SK-N-SH (cell line): Measurements from ENCODE around the gene RER1. TPM values are rescaled to one million over a fixed set of nuclear protein-coding genes. Genes with fewer than 3 reads are reported as not detected.

Source experiments
- CTCF ChIA-PET: fragments of 300-600, 350-600 bp; formaldehyde crosslinking; extraction: SDS; loops from one replicate; lab custom pipeline; 2021; lab: Yijun Ruan, JAX
- POLR2A ChIA-PET: fragments of 350-600 bp; sonication (Branson Sonifier 250); formaldehyde crosslinking; extraction: SDS; loops from one replicate; lab custom pipeline; 2020; ENCODE audit warnings: antibody characterized with exemption, inconsistent platforms; lab: Yijun Ruan, JAX
- DNase-seq: peaks from one replicate; pipeline ENCODE4 v3.0.0; 2012
- H2AFZ ChIP-seq: fragments of 200-600 bp; sonication (generic); 2 replicates; pipeline ENCODE4 v1.8.1; 2016; ENCODE audit warnings: antibody characterized with exemption, mild to moderate bottlenecking, low read depth
- H3F3A ChIP-seq: fragments of 200-600 bp; sonication (generic); replicated peaks from 2 replicates; pipeline ENCODE3; 2016; ENCODE audit warnings: antibody characterized with exemption, mild to moderate bottlenecking; ENCODE audit not compliant: insufficient read depth
- H3K27ac ChIP-seq, 2 experiments: fragments of 200-500 bp in 1 of 2; fragments of 200-600 bp in 1 of 2; sonication (Bioruptor generic) in 1 of 2; sonication (generic), shearing (Covaris generic) in 1 of 2; 2 replicates each; pipeline versions ENCODE4 v1.5.1 to v1.6.1; 2014 to 2016; ENCODE audit warnings: low read depth in 2 of 2, inconsistent platforms in 1 of 2, low read length in 1 of 2, mild to moderate bottlenecking in 1 of 2, mixed read lengths in 1 of 2
- H3K27me3 ChIP-seq: fragments of 200-600 bp; sonication (generic), shearing (Covaris generic); 2 replicates; pipeline ENCODE4 v1.6.1; 2016; ENCODE audit warnings: mixed run types; ENCODE audit not compliant: insufficient read depth
- H3K36me3 ChIP-seq, 2 experiments: fragments of 200-500 bp in 1 of 2; fragments of 200-600 bp in 1 of 2; sonication (Bioruptor generic) in 1 of 2; sonication (generic) in 1 of 2; replicated peaks in 1 of 2; 2 replicates each; pipeline versions ENCODE3 to v1.5.1; 2014 to 2016; ENCODE audit warnings: low read length in 1 of 2, mild to moderate bottlenecking in 1 of 2; ENCODE audit not compliant: insufficient read depth in 2 of 2, control insufficient read depth in 1 of 2
- H3K4me1 ChIP-seq, 2 experiments: fragments of 200-500 bp in 1 of 2; fragments of 200-600 bp in 1 of 2; sonication (Bioruptor generic) in 1 of 2; sonication (generic), shearing (Covaris generic) in 1 of 2; 2 replicates each; pipeline versions ENCODE4 v1.5.1 to v1.6.1; 2014 to 2016; ENCODE audit warnings: low read depth in 1 of 2, low read length in 1 of 2, mixed run types in 1 of 2; ENCODE audit not compliant: insufficient read depth in 2 of 2, control insufficient read depth in 1 of 2
- H3K4me2 ChIP-seq: fragments of 200-600 bp; sonication (generic), shearing (Covaris generic); 2 replicates; pipeline ENCODE4 v1.6.1; 2017; ENCODE audit warnings: mixed run types
- H3K4me3 ChIP-seq, 2 experiments: fragments of 200-500 bp in 1 of 2; fragments of 200-600 bp in 1 of 2; sonication (Bioruptor generic) in 1 of 2; sonication (generic), shearing (Covaris generic) in 1 of 2; 2 replicates each; pipeline versions ENCODE4 v1.5.1 to v1.8.1; 2014 to 2016; ENCODE audit warnings: low read depth in 2 of 2, inconsistent platforms in 1 of 2, low read length in 1 of 2, mild to moderate bottlenecking in 1 of 2, mixed read lengths in 1 of 2, moderate library complexity in 1 of 2
- H3K79me2 ChIP-seq: fragments of 200-600 bp; sonication (generic); 2 replicates; pipeline ENCODE4 v1.8.1; 2017; ENCODE audit warnings: mild to moderate bottlenecking; ENCODE audit not compliant: insufficient read depth
- H3K9ac ChIP-seq: fragments of 200-600 bp; sonication (generic); 2 replicates; pipeline ENCODE4 v1.6.1; 2017; ENCODE audit warnings: mixed run types
- H3K9me2 ChIP-seq: fragments of 200-600 bp; sonication (generic); 2 replicates; pipeline ENCODE4 v1.6.1; 2017; ENCODE audit warnings: mixed run types
- H3K9me3 ChIP-seq: fragments of 200-600 bp; sonication (generic); 2 replicates; pipeline ENCODE4 v1.6.1; 2017; ENCODE audit warnings: mixed run types, mild to moderate bottlenecking, moderate library complexity
- H4K20me1 ChIP-seq: fragments of 200-600 bp; sonication (generic); 2 replicates; pipeline ENCODE4 v1.6.1; 2017; ENCODE audit warnings: mild to moderate bottlenecking, mixed run types; ENCODE audit not compliant: insufficient read depth
- EP300 ChIP-seq, 2 experiments: IDR thresholded peaks; 2 replicates each; pipeline versions ENCODE4 v1.4.0 to v1.6.1; 2012; ENCODE audit warnings: borderline replicate concordance in 1 of 2, low read depth in 1 of 2, low read length in 1 of 2
- GABPA ChIP-seq: IDR thresholded peaks from 2 replicates; pipeline ENCODE4 v1.4.0; 2012; ENCODE audit warnings: low read depth, mild to moderate bottlenecking
- GATA2 ChIP-seq: sonication (generic); formaldehyde crosslinking; IDR thresholded peaks from 2 replicates; pipeline ENCODE4 v1.5.0; 2020; ENCODE audit warnings: mild to moderate bottlenecking, missing genetic modification reagents
- JUND ChIP-seq: IDR thresholded peaks from 2 replicates; pipeline ENCODE4 v1.4.0; 2012
- MEF2A ChIP-seq: IDR thresholded peaks from 2 replicates; pipeline ENCODE4 v1.4.0; 2012; ENCODE audit warnings: low read depth, borderline replicate concordance
- MXI1 ChIP-seq: IDR thresholded peaks from 2 replicates; pipeline ENCODE4 v1.6.1; 2012; ENCODE audit warnings: mild to moderate bottlenecking, low read depth, low read length, improper control_type of control experiment
- NFIC ChIP-seq: IDR thresholded peaks from 2 replicates; pipeline ENCODE4 v1.4.0; 2012; ENCODE audit warnings: borderline replicate concordance
- POLR2AphosphoS5 ChIP-seq: IDR thresholded peaks from 2 replicates; pipeline ENCODE4 v1.6.1; 2012; ENCODE audit warnings: low read depth, low read length
- RAD21 ChIP-seq: IDR thresholded peaks from 2 replicates; pipeline ENCODE4 v1.6.1; 2012; ENCODE audit warnings: mild to moderate bottlenecking, low read length
- RXRA ChIP-seq: IDR thresholded peaks from 2 replicates; pipeline ENCODE4 v1.4.0; 2012; ENCODE audit warnings: low read depth, mild to moderate bottlenecking, borderline replicate concordance
- SIN3A ChIP-seq: IDR thresholded peaks from 2 replicates; pipeline ENCODE4 v1.6.1; 2012; ENCODE audit warnings: low read depth, mild to moderate bottlenecking, low read length, moderate library complexity, borderline replicate concordance
- TCF12 ChIP-seq: IDR thresholded peaks from 2 replicates; pipeline ENCODE4 v1.4.0; 2012
- YY1 ChIP-seq: IDR thresholded peaks from 2 replicates; pipeline ENCODE4 v1.4.0; 2012; ENCODE audit warnings: low read depth, mild to moderate bottlenecking
- WGBS: methylation state at CpG from one replicate; pipeline ENCODE4 v1.1.6; 2017; ENCODE audit warnings: low lambda C conversion rate; 5-methylcytosine and 5-hydroxymethylcytosine counted together
- polyA plus RNA-seq, 3 experiments: library from polyadenylated mRNA; depleted of rRNA; stranded (reverse); fragments of >200 nt; gene quantifications; 2 replicates each; pipeline ENCODE4 v1.2.3, GENCODE V29; 2012
- TF ChIP-seq, protein P1 (sequence below): fragments of 150-350 bp; IDR thresholded peaks from 2 replicates; pipeline ENCODE4 v1.6.1; 2017; ENCODE audit warnings: antibody characterized with exemption, low read length, low read depth, borderline replicate concordance
- TF ChIP-seq, protein P2 (sequence below): IDR thresholded peaks from 2 replicates; pipeline ENCODE4; 2012
- TF ChIP-seq, protein P3 (sequence below): fragments of 200-600 bp; sonication (generic); IDR thresholded peaks from 2 replicates; pipeline ENCODE4 v1.6.1; 2017; ENCODE audit warnings: antibody characterized with exemption, mild to moderate bottlenecking, moderate library complexity
- TF ChIP-seq, protein P4 (sequence below): IDR thresholded peaks from 2 replicates; pipeline ENCODE4 v1.4.0; 2012; ENCODE audit warnings: low read depth
- TF ChIP-seq, protein P5 (sequence below): IDR thresholded peaks from 2 replicates; pipeline ENCODE4 v1.6.1; 2012; ENCODE audit warnings: mild to moderate bottlenecking, low read depth, low read length, moderate library complexity

RER1 gene
- polyA plus RNA-seq, 1 of the 3 experiments (the other 2 are of a cell fraction), result 181 TPM

DNA sequence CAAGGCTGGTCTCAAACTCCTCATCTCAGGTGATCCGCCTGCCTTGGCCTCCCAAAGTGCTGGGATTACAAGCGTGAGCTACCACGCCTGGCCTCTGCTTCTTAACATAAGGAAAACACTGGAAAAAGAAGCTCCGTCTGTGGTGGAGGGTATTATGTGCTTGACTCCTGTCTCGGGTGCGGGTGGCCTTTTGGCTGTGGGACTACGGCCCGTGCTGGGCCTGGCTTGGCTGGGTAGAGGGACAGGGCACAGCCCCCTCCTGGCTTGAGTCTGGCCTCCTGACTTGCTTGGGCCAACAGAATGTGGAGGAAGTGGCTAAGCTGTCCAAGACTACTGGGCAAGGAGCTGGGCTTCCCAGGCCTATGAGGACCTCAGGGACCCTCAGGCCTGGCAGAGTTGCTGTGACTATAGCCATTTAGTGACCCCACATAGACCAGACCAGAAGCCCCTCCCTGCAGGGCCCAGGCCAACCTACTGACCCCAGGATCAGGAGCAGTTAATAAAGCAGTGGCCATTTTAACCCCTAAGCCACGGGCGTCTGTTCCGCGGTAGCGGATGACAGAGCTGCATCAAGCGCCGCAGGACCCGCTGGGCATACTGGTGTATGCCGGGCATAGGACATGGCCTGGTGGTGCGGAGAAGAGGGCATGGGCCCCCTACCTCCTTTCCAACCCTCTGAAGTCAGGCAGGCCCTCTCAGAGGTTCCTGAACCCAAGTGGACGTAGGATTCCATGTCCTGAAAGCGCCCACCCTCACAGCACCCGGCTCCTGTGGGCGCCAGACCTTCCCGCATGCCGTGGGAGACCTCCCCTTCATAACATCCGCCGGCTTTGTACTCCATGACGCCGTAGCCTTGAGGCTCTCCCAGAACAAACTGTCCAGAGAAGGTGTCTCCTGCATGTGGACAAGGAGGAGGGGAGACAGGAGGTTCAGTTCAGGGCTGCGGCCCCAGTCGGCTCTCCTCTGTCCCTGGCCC is 4.7 kb upstream of the RER1 start:
- H2AFZ ChIP-seq, result no peak overlapping the region
- peaks cover 0 to 7% of the 10 kb centered on the region in 2 experiments; a peak in 1 of 4 replicates for H3K4me1 ChIP-seq
- H3K9me2 ChIP-seq, result no peaks in the 10 kb centered on the region
- H3K36me3 ChIP-seq, result peaks cover 0 to 16% of the 10 kb centered on the region in 2 experiments
- TF ChIP-seq YY1, result no peak
- TF ChIP-seq, protein P1, sequence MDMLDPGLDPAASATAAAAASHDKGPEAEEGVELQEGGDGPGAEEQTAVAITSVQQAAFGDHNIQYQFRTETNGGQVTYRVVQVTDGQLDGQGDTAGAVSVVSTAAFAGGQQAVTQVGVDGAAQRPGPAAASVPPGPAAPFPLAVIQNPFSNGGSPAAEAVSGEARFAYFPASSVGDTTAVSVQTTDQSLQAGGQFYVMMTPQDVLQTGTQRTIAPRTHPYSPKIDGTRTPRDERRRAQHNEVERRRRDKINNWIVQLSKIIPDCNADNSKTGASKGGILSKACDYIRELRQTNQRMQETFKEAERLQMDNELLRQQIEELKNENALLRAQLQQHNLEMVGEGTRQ, result no peak
- TF ChIP-seq TCF12, result no peak
- TF ChIP-seq RAD21, result no peak
- no peak for TF ChIP-seq MEF2A
- TF ChIP-seq POLR2AphosphoS5, result no peak
- no peak for TF ChIP-seq JUND
- no peak for TF ChIP-seq SIN3A
- TF ChIP-seq RXRA, result no peak
- TF ChIP-seq EP300 (IDR thresholded peaks at IDR 0.05; ENCODE audit: borderline replicate concordance in 1 of 2, low read depth in 1 of 2, low read length in 1 of 2), result no peak
- no peak for TF ChIP-seq NFIC
- TF ChIP-seq, protein P2, sequence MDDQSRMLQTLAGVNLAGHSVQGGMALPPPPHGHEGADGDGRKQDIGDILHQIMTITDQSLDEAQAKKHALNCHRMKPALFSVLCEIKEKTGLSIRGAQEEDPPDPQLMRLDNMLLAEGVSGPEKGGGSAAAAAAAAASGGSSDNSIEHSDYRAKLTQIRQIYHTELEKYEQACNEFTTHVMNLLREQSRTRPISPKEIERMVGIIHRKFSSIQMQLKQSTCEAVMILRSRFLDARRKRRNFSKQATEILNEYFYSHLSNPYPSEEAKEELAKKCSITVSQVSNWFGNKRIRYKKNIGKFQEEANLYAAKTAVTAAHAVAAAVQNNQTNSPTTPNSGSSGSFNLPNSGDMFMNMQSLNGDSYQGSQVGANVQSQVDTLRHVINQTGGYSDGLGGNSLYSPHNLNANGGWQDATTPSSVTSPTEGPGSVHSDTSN, result no peak
- TF ChIP-seq GATA2 (CRISPR knock-in tag), result no peak
- TF ChIP-seq, protein P3, sequence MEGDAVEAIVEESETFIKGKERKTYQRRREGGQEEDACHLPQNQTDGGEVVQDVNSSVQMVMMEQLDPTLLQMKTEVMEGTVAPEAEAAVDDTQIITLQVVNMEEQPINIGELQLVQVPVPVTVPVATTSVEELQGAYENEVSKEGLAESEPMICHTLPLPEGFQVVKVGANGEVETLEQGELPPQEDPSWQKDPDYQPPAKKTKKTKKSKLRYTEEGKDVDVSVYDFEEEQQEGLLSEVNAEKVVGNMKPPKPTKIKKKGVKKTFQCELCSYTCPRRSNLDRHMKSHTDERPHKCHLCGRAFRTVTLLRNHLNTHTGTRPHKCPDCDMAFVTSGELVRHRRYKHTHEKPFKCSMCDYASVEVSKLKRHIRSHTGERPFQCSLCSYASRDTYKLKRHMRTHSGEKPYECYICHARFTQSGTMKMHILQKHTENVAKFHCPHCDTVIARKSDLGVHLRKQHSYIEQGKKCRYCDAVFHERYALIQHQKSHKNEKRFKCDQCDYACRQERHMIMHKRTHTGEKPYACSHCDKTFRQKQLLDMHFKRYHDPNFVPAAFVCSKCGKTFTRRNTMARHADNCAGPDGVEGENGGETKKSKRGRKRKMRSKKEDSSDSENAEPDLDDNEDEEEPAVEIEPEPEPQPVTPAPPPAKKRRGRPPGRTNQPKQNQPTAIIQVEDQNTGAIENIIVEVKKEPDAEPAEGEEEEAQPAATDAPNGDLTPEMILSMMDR, result no peak
- TF ChIP-seq MXI1, result no peak
- TF ChIP-seq GABPA, result no peak
- TF ChIP-seq, protein P4, sequence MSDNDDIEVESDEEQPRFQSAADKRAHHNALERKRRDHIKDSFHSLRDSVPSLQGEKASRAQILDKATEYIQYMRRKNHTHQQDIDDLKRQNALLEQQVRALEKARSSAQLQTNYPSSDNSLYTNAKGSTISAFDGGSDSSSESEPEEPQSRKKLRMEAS, result no peak
- TF ChIP-seq, protein P5, sequence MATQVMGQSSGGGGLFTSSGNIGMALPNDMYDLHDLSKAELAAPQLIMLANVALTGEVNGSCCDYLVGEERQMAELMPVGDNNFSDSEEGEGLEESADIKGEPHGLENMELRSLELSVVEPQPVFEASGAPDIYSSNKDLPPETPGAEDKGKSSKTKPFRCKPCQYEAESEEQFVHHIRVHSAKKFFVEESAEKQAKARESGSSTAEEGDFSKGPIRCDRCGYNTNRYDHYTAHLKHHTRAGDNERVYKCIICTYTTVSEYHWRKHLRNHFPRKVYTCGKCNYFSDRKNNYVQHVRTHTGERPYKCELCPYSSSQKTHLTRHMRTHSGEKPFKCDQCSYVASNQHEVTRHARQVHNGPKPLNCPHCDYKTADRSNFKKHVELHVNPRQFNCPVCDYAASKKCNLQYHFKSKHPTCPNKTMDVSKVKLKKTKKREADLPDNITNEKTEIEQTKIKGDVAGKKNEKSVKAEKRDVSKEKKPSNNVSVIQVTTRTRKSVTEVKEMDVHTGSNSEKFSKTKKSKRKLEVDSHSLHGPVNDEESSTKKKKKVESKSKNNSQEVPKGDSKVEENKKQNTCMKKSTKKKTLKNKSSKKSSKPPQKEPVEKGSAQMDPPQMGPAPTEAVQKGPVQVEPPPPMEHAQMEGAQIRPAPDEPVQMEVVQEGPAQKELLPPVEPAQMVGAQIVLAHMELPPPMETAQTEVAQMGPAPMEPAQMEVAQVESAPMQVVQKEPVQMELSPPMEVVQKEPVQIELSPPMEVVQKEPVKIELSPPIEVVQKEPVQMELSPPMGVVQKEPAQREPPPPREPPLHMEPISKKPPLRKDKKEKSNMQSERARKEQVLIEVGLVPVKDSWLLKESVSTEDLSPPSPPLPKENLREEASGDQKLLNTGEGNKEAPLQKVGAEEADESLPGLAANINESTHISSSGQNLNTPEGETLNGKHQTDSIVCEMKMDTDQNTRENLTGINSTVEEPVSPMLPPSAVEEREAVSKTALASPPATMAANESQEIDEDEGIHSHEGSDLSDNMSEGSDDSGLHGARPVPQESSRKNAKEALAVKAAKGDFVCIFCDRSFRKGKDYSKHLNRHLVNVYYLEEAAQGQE, result no peak
- TF ChIP-seq, all 33 proteins: peak for 0
- Histone ChIP-seq H3K9me3 (no peaks in the 10 kb centered on the region), H3F3A (no peaks in the 10 kb centered on the region), H3K27me3 (no peaks in the 10 kb centered on the region), H3K4me3 (no peak overlapping the region), H3K4me2 (no peak overlapping the region), H3K79me2 (peaks cover 20% of the 10 kb centered on the region; the same call in 1 of the 2 replicates), H4K20me1 (no peaks in the 10 kb centered on the region), H3K27ac (no peak overlapping the region), H3K9ac (no peak overlapping the region)
- ChIA-PET CTCF (interaction anchor here (0.6 to 7.8 kb wide), 3 partner anchors 9 to 191 kb away, joined by 3 to 64 read pairs (median 3); partner anchors contain the start of gene FAAP20), POLR2A (no interaction called here)
- DNase-seq, result no peak
- WGBS, result 98% methylated on average over 13 of the region's 30 CpGs
